Neural crest cell (in vitro differentiated cells): Measurements from ENCODE around the gene DCPS. TPM values are rescaled to one million over a fixed set of nuclear protein-coding genes. Genes with fewer than 3 reads are reported as not detected.
"Not testable (repeated sequence)": the region's sequence is repeated elsewhere in the genome, so short reads cannot be mapped to it uniquely, and the experiment has no call there.

Experiments
- DNase-seq: peaks from one replicate; pipeline ENCODE4 v3.0.0; 2021; ENCODE audit warnings: low read depth, mixed read lengths, low spot score
- H3K27ac Mint-ChIP-seq: one replicate; pipeline ENCODE4 v1.8.0; 2021; ENCODE audit warnings: mild to moderate bottlenecking, mixed read lengths; ENCODE audit not compliant: unreplicated experiment
- H3K27me3 Mint-ChIP-seq: 2 replicates; pipeline ENCODE4 v1.8.0; 2021; ENCODE audit warnings: low read depth, mild to moderate bottlenecking, mixed read lengths
- H3K36me3 Mint-ChIP-seq: 2 replicates; pipeline ENCODE4 v1.8.0; 2021; ENCODE audit warnings: low read depth, mild to moderate bottlenecking, mixed read lengths
- H3K4me1 Mint-ChIP-seq: 2 replicates; pipeline ENCODE4 v1.8.0; 2021; ENCODE audit warnings: mixed read lengths
- H3K4me3 Mint-ChIP-seq: one replicate; pipeline ENCODE4 v1.8.0; 2021; ENCODE audit warnings: mild to moderate bottlenecking, mixed read lengths
- H3K9me3 Mint-ChIP-seq: 2 replicates; pipeline ENCODE4 v1.8.0; 2021; ENCODE audit warnings: mixed read lengths
- CTCF ChIP-seq: fragments of 200-600 bp; sonication (generic); conservative IDR thresholded peaks from 2 replicates; pipeline ENCODE4 v1.5.0; 2021; ENCODE audit warnings: antibody characterized with exemption, mild to moderate bottlenecking
- total RNA-seq: library from RNA; stranded (reverse); gene quantifications from 2 replicates; pipeline ENCODE4 v1.2.1, GENCODE V29; 2021

DCPS gene
- total RNA-seq, 1 donor from 2014 or later = 23.3 TPM

GRCh38 chr11:126345759-126346585 lies 42.1 kb downstream of the DCPS start:
- Mint-ChIP-seq H3K27me3 (no peaks in the 10 kb centered on the region), H3K36me3 (peaks cover 22% of the 10 kb centered on the region), H3K27ac (peak overlapping the region; percentile 35), H3K4me3 (peak overlapping the region; percentile 38), H3K9me3 (no peaks in the 10 kb centered on the region), H3K4me1 (peaks cover 26% of the 10 kb centered on the region)
- no peak for TF ChIP-seq CTCF
- DNase-seq = no peak

- Mint-ChIP-seq H3K27me3 (no peaks in the 10 kb centered on the region), H3K4me3 (peak overlapping the region; percentile 38), H3K9me3 (no peaks in the 10 kb centered on the region), H3K4me1 (peaks cover 24% of the 10 kb centered on the region), H3K36me3 (peaks cover 20% of the 10 kb centered on the region), H3K27ac (no peak overlapping the region)
- no peak for DNase-seq
- TF ChIP-seq CTCF = no peak
These were observed 42.7 kb downstream of the DCPS start for GRCh38 chr11:126346586-126346940.

GRCh38 chr11:126346946-126347345 lies 43.1 kb downstream of the DCPS start:
- peaks cover 17% of the 10 kb centered on the region for H3K36me3 Mint-ChIP-seq
- H3K9me3 Mint-ChIP-seq, DNase-seq, H3K4me3 Mint-ChIP-seq, H3K27ac Mint-ChIP-seq, H3K27me3 Mint-ChIP-seq: not testable (repeated sequence)
- H3K4me1 Mint-ChIP-seq = peaks cover 20% of the 10 kb centered on the region

- no peaks in the 10 kb centered on the region for H3K27me3 Mint-ChIP-seq
- no peak for DNase-seq
- H3K4me1 Mint-ChIP-seq = peaks cover 27% of the 10 kb centered on the region
- H3K4me3 Mint-ChIP-seq = peak overlapping the region; percentile 9
- H3K27ac Mint-ChIP-seq = peak overlapping the region; percentile 46
- peaks cover 13% of the 10 kb centered on the region for H3K36me3 Mint-ChIP-seq
- TF ChIP-seq CTCF = no peak
- H3K9me3 Mint-ChIP-seq = no peaks in the 10 kb centered on the region
These were observed 44.1 kb downstream of the DCPS start for GRCh38 chr11:126347751-126348668.

GRCh38 chr11:126348806-126349582 lies 45.1 kb downstream of the DCPS start:
- peak overlapping the region; percentile 9 for H3K4me3 Mint-ChIP-seq
- no peaks in the 10 kb centered on the region for H3K27me3 Mint-ChIP-seq
- H3K9me3 Mint-ChIP-seq = no peaks in the 10 kb centered on the region
- H3K36me3 Mint-ChIP-seq = peaks cover 9% of the 10 kb centered on the region
- DNase-seq = no peak
- H3K27ac Mint-ChIP-seq = peak overlapping the region; percentile 46
- TF ChIP-seq CTCF = no peak
- H3K4me1 Mint-ChIP-seq = peaks cover 37% of the 10 kb centered on the region
